ENCODE data around the gene TMCO4.

The TMCO4 gene

GRCh38 chr1:19735440-19736127 lies 64.1 kb downstream of the TMCO4 start:
- Mint-ChIP-seq H3K27me3 (ENCODE audit: low read depth) (no peaks in the 10 kb centered on the region), H3K36me3 (ENCODE audit: low read depth) (peaks cover 9% of the 10 kb centered on the region), H3K4me1 (ENCODE audit: low read depth) (no peaks in the 10 kb centered on the region), H3K4me3 (no peak overlapping the region), H3K27ac (no peak overlapping the region), H3K9me3 (peaks cover 6% of the 10 kb centered on the region)

GRCh38 chr1:19734472-19734999 lies 65.2 kb downstream of the TMCO4 start:
- H3K4me1 Mint-ChIP-seq (ENCODE audit: low read depth): no peaks in the 10 kb centered on the region
- no peaks in the 10 kb centered on the region for H3K27me3 Mint-ChIP-seq (ENCODE audit: low read depth)
- no peak overlapping the region for H3K27ac Mint-ChIP-seq
- H3K4me3 Mint-ChIP-seq: no peak overlapping the region
- H3K36me3 Mint-ChIP-seq (ENCODE audit: low read depth): peaks cover 11% of the 10 kb centered on the region
- peaks cover 15% of the 10 kb centered on the region for H3K9me3 Mint-ChIP-seq

DNA sequence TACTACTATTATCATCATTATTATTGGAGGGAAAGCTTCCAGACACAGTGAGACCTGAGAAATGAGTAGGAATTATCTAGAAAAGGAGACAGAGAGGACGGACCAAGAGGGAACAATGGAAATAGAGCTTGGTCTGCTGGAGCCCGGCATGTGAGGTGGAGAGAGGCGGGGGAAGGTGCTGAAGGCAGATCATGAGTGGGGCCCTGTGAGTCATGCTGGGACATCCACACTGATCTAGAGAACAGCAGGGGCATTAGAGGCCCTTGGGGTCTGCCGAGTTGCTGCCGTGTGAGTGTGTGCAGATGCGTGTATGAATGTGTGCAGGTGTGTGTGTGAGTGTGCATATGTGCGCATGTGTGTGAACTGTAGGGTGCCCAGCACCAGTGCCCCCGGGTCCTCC lies 65.7 kb downstream of the TMCO4 start:
- H3K27me3 Mint-ChIP-seq (ENCODE audit: low read depth): no peaks in the 10 kb centered on the region
- H3K9me3 Mint-ChIP-seq: peaks cover 15% of the 10 kb centered on the region
- H3K4me3 Mint-ChIP-seq: no peak overlapping the region
- H3K36me3 Mint-ChIP-seq (ENCODE audit: low read depth): peaks cover 11% of the 10 kb centered on the region
- no peak overlapping the region for H3K27ac Mint-ChIP-seq
- no peaks in the 10 kb centered on the region for H3K4me1 Mint-ChIP-seq (ENCODE audit: low read depth)

DNA sequence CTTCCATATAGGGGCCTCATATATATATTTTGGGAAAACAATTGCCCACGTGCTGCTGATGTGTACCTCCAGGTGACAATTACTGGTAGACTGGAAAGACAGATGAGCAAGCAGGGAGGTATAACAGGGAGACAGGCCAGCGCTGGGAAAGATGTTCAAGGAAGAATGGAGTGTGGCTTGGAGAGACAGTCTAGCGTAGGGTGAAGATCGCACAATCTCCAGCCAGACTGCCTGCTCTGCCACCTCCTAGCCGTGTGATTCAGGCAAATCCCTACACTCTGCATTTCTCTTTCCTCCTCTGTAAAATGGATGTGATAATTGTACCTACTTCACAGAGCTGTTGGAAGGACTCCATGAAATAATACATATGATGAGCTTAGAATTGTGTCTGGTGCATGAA lies 66.1 kb downstream of the TMCO4 start:
- peaks cover 15% of the 10 kb centered on the region for H3K9me3 Mint-ChIP-seq
- no peaks in the 10 kb centered on the region for H3K27me3 Mint-ChIP-seq (ENCODE audit: low read depth)
- no peaks in the 10 kb centered on the region for H3K4me1 Mint-ChIP-seq (ENCODE audit: low read depth)
- no peak overlapping the region for H3K27ac Mint-ChIP-seq
- H3K4me3 Mint-ChIP-seq: no peak overlapping the region
- H3K36me3 Mint-ChIP-seq (ENCODE audit: low read depth): peaks cover 8% of the 10 kb centered on the region

GRCh38 chr1:19731311-19731821 lies 68.3 kb downstream of the TMCO4 start:
- peaks cover 8% of the 10 kb centered on the region for H3K36me3 Mint-ChIP-seq (ENCODE audit: low read depth)
- no peak overlapping the region for H3K4me3 Mint-ChIP-seq

GRCh38 chr1:19730793-19731192 lies 68.9 kb downstream of the TMCO4 start:
- peaks cover 8% of the 10 kb centered on the region for H3K36me3 Mint-ChIP-seq (ENCODE audit: low read depth)
- H3K4me1 Mint-ChIP-seq (ENCODE audit: low read depth): no peaks in the 10 kb centered on the region
- H3K9me3 Mint-ChIP-seq: peaks cover 15% of the 10 kb centered on the region
- H3K4me3 Mint-ChIP-seq: no peak overlapping the region
- no peaks in the 10 kb centered on the region for H3K27me3 Mint-ChIP-seq (ENCODE audit: low read depth)
- no peak overlapping the region for H3K27ac Mint-ChIP-seq

More at GRCh38 chr1:19731311-19731821, 68.3 kb downstream of the TMCO4 start:
- Mint-ChIP-seq H3K27me3 (ENCODE audit: low read depth) (no peaks in the 10 kb centered on the region), H3K9me3 (peaks cover 15% of the 10 kb centered on the region), H3K4me1 (ENCODE audit: low read depth) (no peaks in the 10 kb centered on the region), H3K27ac (no peak overlapping the region)

- Mint-ChIP-seq H3K4me3 (no peak overlapping the region), H3K36me3 (ENCODE audit: low read depth) (peaks cover 8% of the 10 kb centered on the region), H3K27me3 (ENCODE audit: low read depth) (no peaks in the 10 kb centered on the region), H3K4me1 (ENCODE audit: low read depth) (no peaks in the 10 kb centered on the region), H3K27ac (no peak overlapping the region), H3K9me3 (peaks cover 15% of the 10 kb centered on the region)
These were observed 69.5 kb downstream of the TMCO4 start for GRCh38 chr1:19730232-19730631.

GRCh38 chr1:19728413-19729145 lies 71.1 kb downstream of the TMCO4 start:
- Mint-ChIP-seq H3K4me3 (no peak overlapping the region), H3K4me1 (ENCODE audit: low read depth) (no peaks in the 10 kb centered on the region), H3K27ac (no peak overlapping the region), H3K27me3 (ENCODE audit: low read depth) (no peaks in the 10 kb centered on the region), H3K9me3 (peaks cover 15% of the 10 kb centered on the region), H3K36me3 (ENCODE audit: low read depth) (peaks cover 8% of the 10 kb centered on the region)

GRCh38 chr1:19725606-19726005 lies 74.1 kb downstream of the TMCO4 start:
- no peak overlapping the region for H3K4me3 Mint-ChIP-seq
- H3K4me1 Mint-ChIP-seq (ENCODE audit: low read depth): no peaks in the 10 kb centered on the region
- peaks cover 9% of the 10 kb centered on the region for H3K9me3 Mint-ChIP-seq
- no peaks in the 10 kb centered on the region for H3K27me3 Mint-ChIP-seq (ENCODE audit: low read depth)
- peaks cover 4% of the 10 kb centered on the region for H3K36me3 Mint-ChIP-seq (ENCODE audit: low read depth)
- no peak overlapping the region for H3K27ac Mint-ChIP-seq

DNA sequence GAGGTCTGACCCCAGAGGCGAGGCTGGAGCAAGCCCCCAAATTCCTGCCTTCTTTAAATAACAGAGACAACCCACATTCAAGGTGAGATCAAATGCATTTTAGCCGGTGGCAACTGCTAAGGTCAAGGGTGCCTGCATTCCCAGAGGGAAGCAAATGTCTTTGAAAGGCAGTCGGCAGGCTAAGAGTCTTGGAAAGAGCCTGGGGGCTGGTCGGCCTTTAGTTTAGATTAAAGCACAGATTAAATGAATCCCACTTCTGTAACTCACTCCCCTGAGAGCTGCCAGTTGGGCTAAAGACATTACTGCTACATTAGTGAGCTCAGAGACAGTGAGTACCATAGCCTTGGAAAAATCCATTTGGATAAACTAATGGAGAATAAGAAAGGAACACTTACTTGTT lies 75.8 kb downstream of the TMCO4 start:
- H3K27me3 Mint-ChIP-seq (ENCODE audit: low read depth): no peaks in the 10 kb centered on the region
- peaks cover 2% of the 10 kb centered on the region for H3K36me3 Mint-ChIP-seq (ENCODE audit: low read depth)

DNA sequence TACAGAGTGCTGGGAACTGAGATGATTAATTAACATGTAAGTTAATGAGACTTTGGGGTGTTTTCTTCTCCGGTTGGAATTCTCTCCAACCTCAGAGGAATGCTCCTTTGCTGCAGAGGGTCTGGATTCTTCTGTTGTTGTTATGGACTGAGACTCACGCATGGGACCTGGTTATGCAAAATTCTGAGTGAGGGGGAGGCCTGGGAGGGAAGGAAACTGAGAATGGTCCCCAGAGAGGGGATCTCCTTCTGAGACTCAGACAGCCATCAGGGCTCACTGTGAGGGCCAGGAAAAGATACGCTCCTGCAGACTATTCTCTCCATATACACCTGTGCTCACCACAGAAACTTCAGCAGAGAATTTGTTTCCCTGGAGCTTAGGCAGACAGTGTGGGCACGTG lies 78.7 kb downstream of the TMCO4 start:
- Mint-ChIP-seq H3K4me1 (ENCODE audit: low read depth) (no peaks in the 10 kb centered on the region), H3K9me3 (no peaks in the 10 kb centered on the region), H3K27me3 (ENCODE audit: low read depth) (no peaks in the 10 kb centered on the region), H3K4me3 (no peak overlapping the region), H3K36me3 (ENCODE audit: low read depth) (peaks cover 2% of the 10 kb centered on the region), H3K27ac (no peak overlapping the region)

More for the DNA sequence above, 75.8 kb downstream of the TMCO4 start:
- Mint-ChIP-seq H3K27ac (no peak overlapping the region), H3K4me3 (no peak overlapping the region), H3K4me1 (ENCODE audit: low read depth) (no peaks in the 10 kb centered on the region), H3K9me3 (no peaks in the 10 kb centered on the region)

DNA sequence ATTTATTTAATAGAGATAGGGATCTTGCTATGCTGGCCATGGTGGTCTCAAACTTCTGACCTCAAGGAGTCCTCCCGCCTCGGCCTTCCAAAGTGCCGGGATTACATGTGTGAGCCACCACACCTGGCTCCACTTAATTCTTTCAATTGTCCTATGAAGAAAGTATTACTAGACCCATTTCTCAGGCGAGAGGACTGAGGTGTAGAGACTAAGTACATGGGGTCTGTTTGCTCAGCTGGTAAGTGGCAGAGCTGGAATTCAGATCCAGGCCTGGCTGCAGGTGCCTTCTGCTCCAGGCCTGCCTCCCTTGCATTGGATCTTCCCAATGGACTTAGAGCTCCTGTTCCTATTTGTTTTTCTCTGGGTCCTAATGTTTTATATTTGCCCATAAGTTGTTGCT lies 79.5 kb downstream of the TMCO4 start:
- H3K9me3 Mint-ChIP-seq: no peaks in the 10 kb centered on the region
- peaks cover 2% of the 10 kb centered on the region for H3K36me3 Mint-ChIP-seq (ENCODE audit: low read depth)
- no peak overlapping the region for H3K4me3 Mint-ChIP-seq
- H3K4me1 Mint-ChIP-seq (ENCODE audit: low read depth): peaks cover 4% of the 10 kb centered on the region
- no peak overlapping the region for H3K27ac Mint-ChIP-seq
- H3K27me3 Mint-ChIP-seq (ENCODE audit: low read depth): no peaks in the 10 kb centered on the region

DNA sequence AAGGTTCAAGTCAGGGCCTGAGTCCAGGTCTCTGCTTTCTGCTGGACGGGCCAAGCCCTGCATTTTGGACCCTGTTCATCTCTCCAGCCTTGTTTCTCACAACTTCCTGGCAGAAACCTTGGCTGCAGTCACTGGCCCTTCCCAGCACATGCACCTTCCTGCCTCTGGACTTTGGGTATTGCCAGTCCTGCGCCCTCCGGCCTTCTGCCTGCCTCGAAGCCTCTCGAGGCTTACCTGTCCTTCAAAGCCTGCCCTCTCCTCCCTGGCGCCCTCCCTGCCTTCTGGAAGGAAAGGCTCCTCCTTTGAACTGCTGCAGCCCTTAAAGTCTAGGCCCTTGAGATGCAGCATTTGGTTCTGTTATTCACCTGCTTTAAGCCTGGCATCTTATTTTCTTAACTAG lies 82.2 kb downstream of the TMCO4 start:
- H3K27ac Mint-ChIP-seq: no peak overlapping the region
- no peaks in the 10 kb centered on the region for H3K36me3 Mint-ChIP-seq (ENCODE audit: low read depth)
- peaks cover 8% of the 10 kb centered on the region for H3K4me1 Mint-ChIP-seq (ENCODE audit: low read depth)
- H3K9me3 Mint-ChIP-seq: no peaks in the 10 kb centered on the region
- no peaks in the 10 kb centered on the region for H3K27me3 Mint-ChIP-seq (ENCODE audit: low read depth)
- no peak overlapping the region for H3K4me3 Mint-ChIP-seq

- Mint-ChIP-seq H3K36me3 (ENCODE audit: low read depth) (peaks cover 1% of the 10 kb centered on the region), H3K4me1 (ENCODE audit: low read depth) (peaks cover 16% of the 10 kb centered on the region), H3K4me3 (no peak overlapping the region)
These were observed 84.1 kb downstream of the TMCO4 start for GRCh38 chr1:19715334-19716203.

More at GRCh38 chr1:19715334-19716203, 84.1 kb downstream of the TMCO4 start:
- Mint-ChIP-seq H3K27ac (no peak overlapping the region), H3K9me3 (no peaks in the 10 kb centered on the region), H3K27me3 (ENCODE audit: low read depth) (no peaks in the 10 kb centered on the region)

All from T-helper 1 cell treated with Interleukin-12 subunit alpha and Interleukin-12 subunit beta and Interleukin-4 antibody, amounts not matched to agents 30 μg/mL and 1 μg/mL, for 36 hours (primary cell).